ENCODE data around the gene GRP.

GRP gene

GRCh38 chr18:59219672-59220163, at the start of gene GRP:
Gene GRP, plus strand, starts transcription at chr18:59220158. Its CDS starts 108 bp downstream, at chr18:59220266.
- DNase-seq: no peak

GRCh38 chr18:59172664-59173249, 47.2 kb upstream of the GRP start:
- DNase-seq: no peak

GRCh38 chr18:59177485-59177884, 42.5 kb upstream of the GRP start:
- DNase-seq: no peak

GRCh38 chr18:59180150-59180845, 39.7 kb upstream of the GRP start:
- no peak for DNase-seq

GRCh38 chr18:59182673-59183072, 37.3 kb upstream of the GRP start:
- no peak for DNase-seq

GRCh38 chr18:59189008-59189407, 30.9 kb upstream of the GRP start:
- DNase-seq: no peak

GRCh38 chr18:59189746-59190145, 30.2 kb upstream of the GRP start:
- DNase-seq: no peak

GRCh38 chr18:59196161-59196725, 23.7 kb upstream of the GRP start:
- no peak for DNase-seq

- no peak for DNase-seq
Measured at GRCh38 chr18:59197636-59198035, 22.3 kb upstream of the GRP start.

GRCh38 chr18:59198215-59198614, 21.7 kb upstream of the GRP start:
- no peak for DNase-seq

GRCh38 chr18:59200787-59201186, 19.2 kb upstream of the GRP start:
- no peak for DNase-seq

GRCh38 chr18:59202258-59202820, 17.6 kb upstream of the GRP start:
- DNase-seq: no peak

- DNase-seq: no peak
Measured at GRCh38 chr18:59207506-59207905, 12.5 kb upstream of the GRP start.

GRCh38 chr18:59208602-59209125, 11.3 kb upstream of the GRP start:
- DNase-seq: no peak

- no peak for DNase-seq
Measured at GRCh38 chr18:59210299-59210698, 9.7 kb upstream of the GRP start.

- no peak for DNase-seq
Measured at GRCh38 chr18:59211629-59212028, 8.3 kb upstream of the GRP start.

GRCh38 chr18:59218018-59218417, 1.9 kb upstream of the GRP start:
- no peak for DNase-seq

- no peak for DNase-seq
Measured at GRCh38 chr18:59220164-59220783, 316 bp downstream of the GRP start.

- no peak for DNase-seq
Measured at GRCh38 chr18:59220784-59221765, 1.1 kb downstream of the GRP start.

GRCh38 chr18:59222341-59222740, 2.4 kb downstream of the GRP start:
- DNase-seq: no peak

GRCh38 chr18:59228351-59228750, 8.4 kb downstream of the GRP start:
- no peak for DNase-seq

GRCh38 chr18:59229191-59229590, 9.2 kb downstream of the GRP start:
- DNase-seq: no peak
